Caco-2 (cell line): ENCODE results near the gene ZNRF3. TPM values are rescaled to one million over a fixed set of nuclear protein-coding genes. Genes with fewer than 3 reads are reported as not detected.

Experiments
- BruUV-seq: library from RNA; stranded (reverse); fragments of 400-500 nt; replicated peaks from 2 replicates; lab custom pipeline; 2021; lab: Mats Ljungman, UMichigan
- CTCF ChIA-PET: fragments of 300-600 bp; sonication (Branson Sonifier 250); formaldehyde crosslinking; loops from one replicate; lab custom pipeline; 2022; ENCODE audit warnings: antibody characterized with exemption; lab: Charles Lee
- POLR2A ChIA-PET: fragments of 300-600 bp; sonication (Branson Sonifier 250); formaldehyde crosslinking; loops from one replicate; lab custom pipeline; 2022; ENCODE audit warnings: antibody characterized with exemption; lab: Charles Lee
- DNase-seq, 2 experiments: peaks; one replicate each; pipeline versions ENCODE4 v3.0.0 to v3.0.0-alpha.2; 2020 to 2022
- H3K27me3 ChIP-seq: replicated peaks from 2 replicates; pipeline ENCODE4 v1.6.0; 2011; ENCODE audit warnings: low read length; ENCODE audit not compliant: control insufficient read depth, insufficient read depth
- H3K36me3 ChIP-seq: 2 replicates; pipeline ENCODE4 v1.5.1; 2011; ENCODE audit warnings: low read length; ENCODE audit not compliant: control insufficient read depth, insufficient read depth
- H3K4me1 ChIP-seq: fragments of 250-450 bp; sonication (Bioruptor Pico); 2 replicates; pipeline ENCODE4 v1.5.1; 2020; ENCODE audit warnings: mild to moderate bottlenecking
- H3K4me3 ChIP-seq: 2 replicates; pipeline ENCODE4 v1.5.1; 2011; ENCODE audit warnings: low read depth, mild to moderate bottlenecking, control low read depth, low read length
- H3K9me3 ChIP-seq: fragments of 250-450 bp; sonication (Bioruptor Pico); 2 replicates; pipeline ENCODE4 v1.5.1; 2020; ENCODE audit warnings: mild to moderate bottlenecking, moderate library complexity
- H3K27ac Mint-ChIP-seq: one replicate; pipeline ENCODE4 v1.8.0; 2022; ENCODE audit warnings: mixed read lengths; ENCODE audit not compliant: unreplicated experiment
- H3K27me3 Mint-ChIP-seq: one replicate; pipeline ENCODE4 v1.8.0; 2022; ENCODE audit warnings: mixed read lengths; ENCODE audit not compliant: insufficient read depth, unreplicated experiment
- H3K36me3 Mint-ChIP-seq: one replicate; pipeline ENCODE4 v1.8.0; 2022; ENCODE audit warnings: mild to moderate bottlenecking, mixed read lengths; ENCODE audit not compliant: insufficient read depth, unreplicated experiment
- H3K4me1 Mint-ChIP-seq: one replicate; pipeline ENCODE4 v1.8.0; 2022; ENCODE audit warnings: low read depth, mixed read lengths; ENCODE audit not compliant: unreplicated experiment
- H3K4me3 Mint-ChIP-seq: one replicate; pipeline ENCODE4 v1.8.0; 2022; ENCODE audit warnings: mild to moderate bottlenecking, moderate library complexity, mixed read lengths; ENCODE audit not compliant: unreplicated experiment
- H3K9me3 Mint-ChIP-seq: one replicate; pipeline ENCODE4 v1.8.0; 2022; ENCODE audit warnings: mixed read lengths; ENCODE audit not compliant: unreplicated experiment
- CTCF ChIP-seq, 2 experiments: fragments of 200-600 bp in 1 of 2; IDR thresholded peaks; 1 replicate in 1 of 2; 2 replicates in 1 of 2; pipeline versions ENCODE4 v1.5.1 to v1.8.0; 2011 to 2022; ENCODE audit warnings: antibody characterized with exemption in 1 of 2, control low read depth in 1 of 2, inconsistent platforms in 1 of 2, low read depth in 1 of 2, low read length in 1 of 2, mild to moderate bottlenecking in 1 of 2, moderate library complexity in 1 of 2; ENCODE audit not compliant: insufficient read depth in 1 of 2, severe bottlenecking in 1 of 2, unreplicated experiment in 1 of 2
- intact Hi-C: fragments of 100-400 bp; cut with micrococcal nuclease; formaldehyde crosslinking; loops from one replicate; pipeline ENCODE4 v1.10.0; 2022; ENCODE audit not compliant: unreplicated experiment
- total RNA-seq: library from RNA; stranded (reverse); gene quantifications from 2 replicates; pipeline ENCODE4 v1.2.3, GENCODE V29; 2022

ZNRF3 gene
- total RNA-seq, 1 experiment from 2014 or later: 41.1 TPM

DNA sequence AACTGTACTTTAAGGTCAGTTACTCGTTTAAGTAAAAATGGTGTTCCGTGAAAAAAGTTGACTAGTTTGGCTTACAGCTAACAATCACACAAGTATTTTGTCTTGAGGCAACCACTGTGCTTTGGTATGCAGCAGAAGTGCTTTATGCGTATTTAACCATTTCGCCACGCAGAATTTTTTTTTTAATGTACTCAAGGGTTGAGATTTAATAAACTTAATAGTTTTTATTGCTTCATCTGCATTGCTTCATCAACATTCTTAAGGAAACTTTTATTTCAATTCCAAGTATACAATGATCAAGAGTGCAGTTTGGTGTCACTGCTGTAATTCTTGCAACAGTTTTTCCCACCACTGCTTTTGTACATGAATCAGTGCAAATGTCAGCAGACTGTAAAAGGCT is 66.4 kb downstream of the ZNRF3 start:
- Histone ChIP-seq H3K27me3 (no peaks in the 10 kb centered on the region), H3K4me1 (peaks cover 63% of the 10 kb centered on the region), H3K36me3 (0 out of 2 replicates have a peak, but pooled peaks cover 1% of the 10 kb centered on the region), H3K9me3 (peaks cover 16% of the 10 kb centered on the region), H3K4me3 (no peak overlapping the region)
- POLR2A ChIA-PET: no interaction called here
- Mint-ChIP-seq H3K27me3 (no peaks in the 10 kb centered on the region), H3K4me1 (peaks cover 42% of the 10 kb centered on the region), H3K4me3 (no peak overlapping the region), H3K27ac (no peak overlapping the region), H3K36me3 (peaks cover 47% of the 10 kb centered on the region), H3K9me3 (peaks cover 10% of the 10 kb centered on the region)
- DNase-seq: no peak
- BruUV-seq: no TSS peak
- intact Hi-C loops: no loop called here
- CTCF ChIA-PET: interaction anchor here (1.0 kb wide), 1 partner anchor 91 kb away, joined by 4 read pairs; no protein-coding TSS in a partner anchor
- no peak for TF ChIP-seq CTCF (IDR thresholded peaks at IDR 0.05; ENCODE audit: insufficient read depth in 1 of 2, low read depth in 1 of 2, low read length in 1 of 2, severe bottlenecking in 1 of 2, unreplicated experiment in 1 of 2)

DNA sequence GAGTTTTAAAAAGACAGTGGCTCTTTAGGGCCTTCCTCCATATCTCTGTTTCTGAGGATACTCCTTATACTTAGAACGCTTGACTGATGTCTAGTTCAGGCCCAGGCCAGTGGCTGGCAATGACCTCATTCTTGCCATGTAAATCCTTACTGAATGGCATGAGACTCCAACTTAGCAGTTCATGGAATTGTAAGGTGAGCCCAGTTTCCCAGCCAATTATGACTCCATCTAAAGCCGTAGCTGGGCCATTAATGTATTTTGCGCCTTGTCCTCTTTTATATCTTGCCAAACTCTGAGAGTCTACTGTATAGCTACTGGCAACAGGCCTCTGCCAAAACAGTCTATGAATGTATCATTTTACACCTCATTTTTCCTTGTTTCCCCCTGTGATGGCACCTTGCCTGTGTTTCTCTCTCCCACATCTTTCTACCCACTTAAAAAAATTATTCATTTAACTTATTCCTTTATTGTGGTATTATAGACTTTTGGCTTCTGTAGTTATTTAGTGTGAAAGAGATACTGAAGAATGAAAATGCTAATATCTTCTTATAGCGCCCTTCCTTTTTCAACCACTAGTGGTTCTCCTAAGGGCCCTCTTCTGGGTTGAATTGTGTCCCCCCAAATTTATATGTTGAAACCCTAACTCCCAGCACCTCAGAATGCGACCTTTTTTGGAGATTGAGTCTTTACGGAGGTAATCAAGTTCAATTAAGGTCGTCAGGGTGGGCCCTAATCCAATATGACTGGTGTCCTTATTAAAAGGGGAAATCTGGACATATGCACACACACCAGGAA is 67.4 kb downstream of the ZNRF3 start:
- H3K4me1 Mint-ChIP-seq: peaks cover 43% of the 10 kb centered on the region
- H3K27me3 ChIP-seq: no peaks in the 10 kb centered on the region
- H3K4me3 Mint-ChIP-seq: no peak overlapping the region
- peaks cover 46% of the 10 kb centered on the region for H3K36me3 Mint-ChIP-seq
- peaks cover 63% of the 10 kb centered on the region for H3K4me1 ChIP-seq
- ChIA-PET POLR2A (no interaction called here), CTCF (interaction anchor here (0.5 to 2.1 kb wide), 2 partner anchors 30 to 95 kb away, joined by 3 to 8 read pairs; no protein-coding TSS in a partner anchor)
- no peaks in the 10 kb centered on the region for H3K27me3 Mint-ChIP-seq
- DNase-seq: no peak
- intact Hi-C loops: no loop called here
- H3K9me3 Mint-ChIP-seq: peaks cover 10% of the 10 kb centered on the region
- H3K9me3 ChIP-seq: peaks cover 16% of the 10 kb centered on the region
- H3K4me3 ChIP-seq: no peak overlapping the region
- BruUV-seq: no TSS peak
- H3K36me3 ChIP-seq: peaks cover 3% of the 10 kb centered on the region; the same call in 1 of the 2 replicates
- peak in 1 of 2 experiments; percentile 7 for TF ChIP-seq CTCF (IDR thresholded peaks at IDR 0.05; ENCODE audit: insufficient read depth in 1 of 2, low read depth in 1 of 2, low read length in 1 of 2, severe bottlenecking in 1 of 2, unreplicated experiment in 1 of 2)
- peak overlapping the region; percentile 91 for H3K27ac Mint-ChIP-seq

- Mint-ChIP-seq H3K4me1 (peaks cover 48% of the 10 kb centered on the region), H3K36me3 (peaks cover 46% of the 10 kb centered on the region), H3K27me3 (no peaks in the 10 kb centered on the region), H3K9me3 (peaks cover 3% of the 10 kb centered on the region), H3K27ac (peak overlapping the region; percentile 91), H3K4me3 (peak overlapping the region; percentile 28)
- TF ChIP-seq CTCF (IDR thresholded peaks at IDR 0.05; ENCODE audit: insufficient read depth in 1 of 2, low read depth in 1 of 2, low read length in 1 of 2, severe bottlenecking in 1 of 2, unreplicated experiment in 1 of 2): no peak
- DNase-seq: no peak
- Histone ChIP-seq H3K4me1 (peaks cover 63% of the 10 kb centered on the region), H3K9me3 (peaks cover 10% of the 10 kb centered on the region; the same call in 1 of the 2 replicates), H3K36me3 (peaks cover 2% of the 10 kb centered on the region; the same call in 1 of the 2 replicates), H3K27me3 (no peaks in the 10 kb centered on the region), H3K4me3 (no peak overlapping the region)
- intact Hi-C loops: no loop called here
- ChIA-PET CTCF (interaction anchor here (0.5 to 2.1 kb wide), 8 partner anchors 29 to 167 kb away, joined by 3 to 15 read pairs (median 8); no protein-coding TSS in a partner anchor), POLR2A (no interaction called here)
- no TSS peak for BruUV-seq
These were observed 68.2 kb downstream of the ZNRF3 start for GRCh38 chr22:28951530-28951929.
